HCT116 (cell line): ENCODE results near the gene FOXF2. TPM values are rescaled to one million over a fixed set of nuclear protein-coding genes. Genes with fewer than 3 reads are reported as not detected.

Experiments
- ATAC-seq: fragments of 200-7000 bp; cut with Tn5 transposase; 2 replicates; pipeline ENCODE4 v1.9.1; 2020; ENCODE audit warnings: mild to moderate bottlenecking, moderate library complexity
- BruUV-seq: library from RNA; stranded (reverse); fragments of 400-500 nt; replicated peaks from 2 replicates; lab custom pipeline; 2021; lab: Mats Ljungman, UMichigan
- CTCF ChIA-PET: fragments of 300-600 bp; sonication (Branson Sonifier 250); formaldehyde crosslinking; loops from one replicate; lab custom pipeline; 2021; ENCODE audit warnings: antibody characterized with exemption; lab: Charles Lee
- POLR2A ChIA-PET: fragments of 300-600, 350-600 bp; sonication (Branson Sonifier 250); formaldehyde crosslinking; loops from one replicate; lab custom pipeline; 2021; ENCODE audit warnings: antibody characterized with exemption; lab: Charles Lee
- RAD21 ChIA-PET, 2 experiments: fragments of 300-600 bp; sonication (Branson Sonifier 250); formaldehyde crosslinking; loops; one replicate each; lab custom pipeline; 2023; ENCODE audit warnings: low total read pairs in 2 of 2; ENCODE audit not compliant: uncharacterized antibody in 2 of 2, unreplicated experiment in 2 of 2, low non-redundant PET in 1 of 2; lab: Charles Lee
- DNase-seq: peaks from one replicate; pipeline ENCODE4 v3.0.0-alpha.2; 2010; ENCODE audit warnings: low read depth, low spot score
- H2AFZ ChIP-seq: fragments of 200-600 bp; shearing (Covaris generic), sonication (generic); 2 replicates; pipeline ENCODE4 v1.6.1; 2017; ENCODE audit warnings: low read depth, mixed run types, mixed read lengths, antibody characterized with exemption, low read length; ENCODE audit not compliant: poor library complexity, severe bottlenecking
- H3K27ac ChIP-seq: 2 replicates; pipeline ENCODE4 v1.5.1; 2012; ENCODE audit warnings: low read depth, low read length
- H3K27me3 ChIP-seq: fragments of 200-600 bp; sonication (generic); 2 replicates; pipeline ENCODE4 v1.6.1; 2016; ENCODE audit warnings: mixed run types, low read length, mixed read lengths; ENCODE audit not compliant: insufficient read depth
- H3K36me3 ChIP-seq, 2 experiments: fragments of 200-500 bp in 1 of 2; fragments of 200-600 bp in 1 of 2; sonication (Bioruptor generic) in 1 of 2; sonication (generic) in 1 of 2; 2 replicates each; pipeline versions ENCODE4 v1.5.1 to v1.6.1; 2014 to 2016; ENCODE audit warnings: low read length in 2 of 2, inconsistent platforms in 1 of 2, mixed read lengths in 1 of 2, mixed run types in 1 of 2; ENCODE audit not compliant: insufficient read depth in 2 of 2, control insufficient read depth in 1 of 2
- H3K4me1 ChIP-seq, 2 experiments: fragments of 200-600 bp in 1 of 2; sonication (generic) in 1 of 2; 2 replicates each; pipeline versions ENCODE4 v1.5.1 to v1.6.1; 2012 to 2017; ENCODE audit warnings: low read length in 2 of 2, inconsistent platforms in 1 of 2, mild to moderate bottlenecking in 1 of 2, mixed read lengths in 1 of 2, mixed run types in 1 of 2, moderate library complexity in 1 of 2; ENCODE audit not compliant: insufficient read depth in 2 of 2, control insufficient read depth in 1 of 2
- H3K4me2 ChIP-seq: fragments of 200-600 bp; sonication (generic); 2 replicates; pipeline ENCODE4 v1.6.1; 2017; ENCODE audit warnings: mixed run types, low read length, mixed read lengths
- H3K4me3 ChIP-seq, 2 experiments: fragments of 200-600 bp in 1 of 2; sonication (generic) in 1 of 2; replicated peaks in 1 of 2; 2 replicates each; pipeline ENCODE4 v1.5.1; 2011 to 2016; ENCODE audit warnings: low read length in 2 of 2, control low read depth in 1 of 2, low read depth in 1 of 2, mild to moderate bottlenecking in 1 of 2, mixed read lengths in 1 of 2, mixed run types in 1 of 2
- H3K79me2 ChIP-seq: fragments of 200-600 bp; sonication (generic); 2 replicates; pipeline ENCODE4 v1.6.1; 2017; ENCODE audit warnings: mild to moderate bottlenecking, mixed run types, low read length, moderate library complexity, mixed read lengths; ENCODE audit not compliant: insufficient read depth
- H3K9ac ChIP-seq: fragments of 200-600 bp; sonication (generic); 2 replicates; pipeline ENCODE4 v1.6.1; 2016; ENCODE audit warnings: low read length, mixed read lengths
- H3K9me2 ChIP-seq: fragments of 200-600 bp; sonication (generic), shearing (Covaris generic); 2 replicates; pipeline ENCODE4 v1.6.1; 2017; ENCODE audit warnings: mixed run types, mild to moderate bottlenecking, moderate library complexity; ENCODE audit not compliant: insufficient read depth
- H3K9me3 ChIP-seq, 2 experiments: fragments of 200-500 bp in 1 of 2; fragments of 200-600 bp in 1 of 2; sonication (Bioruptor generic) in 1 of 2; sonication (generic) in 1 of 2; 2 replicates each; pipeline ENCODE4 v1.6.1; 2014 to 2017; ENCODE audit warnings: low read length in 2 of 2, mixed read lengths in 2 of 2, inconsistent platforms in 1 of 2, low read depth in 1 of 2, mild to moderate bottlenecking in 1 of 2, mixed run types in 1 of 2, moderate library complexity in 1 of 2; ENCODE audit not compliant: control insufficient read depth in 1 of 2, insufficient read depth in 1 of 2
- H4K20me1 ChIP-seq: fragments of 200-600 bp; sonication (generic), shearing (Covaris generic); 2 replicates; pipeline ENCODE4 v1.6.1; 2017; ENCODE audit warnings: mixed run types, mild to moderate bottlenecking, moderate library complexity; ENCODE audit not compliant: insufficient read depth
- CBX3 ChIP-seq: IDR thresholded peaks from 2 replicates; pipeline ENCODE4 v1.6.1; 2012; ENCODE audit warnings: low read depth
- ELF1 ChIP-seq: IDR thresholded peaks from 2 replicates; pipeline ENCODE4 v1.6.1; 2012; ENCODE audit warnings: low read depth, borderline replicate concordance
- POLR2AphosphoS5 ChIP-seq: IDR thresholded peaks from 2 replicates; pipeline ENCODE4 v1.6.1; 2011; ENCODE audit warnings: mild to moderate bottlenecking, low read depth, low read length, moderate library complexity
- YY1 ChIP-seq: IDR thresholded peaks from 2 replicates; pipeline ENCODE4 v1.6.1; 2011; ENCODE audit warnings: low read length, low read depth, moderate library complexity, mild to moderate bottlenecking; ENCODE audit not compliant: insufficient replicate concordance; ENCODE audit errors: extremely low read depth
- ZFX ChIP-seq: fragments of 450-650 bp; IDR thresholded peaks from 2 replicates; pipeline ENCODE4 v1.6.1; 2017
- intact Hi-C: fragments of 100-400 bp; cut with micrococcal nuclease; formaldehyde crosslinking; loops from 2 replicates; pipeline ENCODE4 v1.10.0; 2022
- total RNA-seq: library from RNA; stranded (reverse); gene quantifications from one replicate; pipeline ENCODE4 v1.2.1, GENCODE V29; 2021; ENCODE audit not compliant: unreplicated experiment
- TF ChIP-seq, protein P1 (sequence below): IDR thresholded peaks from 2 replicates; pipeline ENCODE4 v1.6.1; 2011; ENCODE audit warnings: mild to moderate bottlenecking, low read length, moderate library complexity; ENCODE audit not compliant: insufficient replicate concordance; ENCODE audit errors: extremely low read depth

Gene FOXF2
- total RNA-seq, 1 experiment from 2014 or later, result not detected

DNA sequence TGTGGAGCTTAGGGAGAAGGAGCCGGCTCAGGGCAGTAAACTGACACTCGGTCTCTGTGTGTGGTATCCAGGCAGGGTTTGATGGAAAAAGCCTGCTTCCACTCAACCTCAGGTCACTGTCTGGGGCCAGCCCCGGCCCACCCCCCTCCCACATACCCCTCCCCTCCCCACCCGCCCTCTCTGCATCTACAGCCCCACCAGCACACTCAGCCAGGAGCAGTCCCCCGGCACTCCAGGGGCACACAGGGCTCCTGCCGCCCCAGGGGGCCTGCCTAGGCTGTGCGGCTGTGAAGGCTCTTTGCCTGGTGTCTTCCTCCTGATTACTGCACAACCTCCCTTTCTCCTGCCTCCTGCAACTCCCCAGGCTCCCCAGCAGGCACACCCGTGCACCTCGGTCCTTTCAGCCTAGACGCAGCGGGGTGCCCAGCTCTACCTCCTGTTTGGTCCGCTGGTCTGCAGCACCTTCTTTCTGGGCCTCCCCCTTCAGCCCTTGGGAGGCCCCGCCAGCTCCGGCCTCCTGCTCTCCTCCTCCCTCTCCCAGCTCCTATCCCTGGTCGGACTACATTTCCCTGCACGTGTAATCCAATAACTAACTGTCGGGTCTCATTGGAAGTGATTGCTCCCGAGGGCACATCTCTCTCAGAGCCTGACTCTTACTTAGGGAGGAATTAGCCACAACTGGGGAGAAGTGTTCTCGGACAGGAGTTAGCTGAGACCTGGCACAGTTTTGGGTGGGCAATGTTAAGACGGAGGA is 1.3 kb upstream of the FOXF2 start:
- Histone ChIP-seq H3K4me2 (no peak overlapping the region), H3K4me3 (no peak overlapping the region)
- intact Hi-C loops, result no loop called here

More for the DNA sequence above, 1.3 kb upstream of the FOXF2 start:
- no peak overlapping the region for H3K9ac ChIP-seq
- no peaks in the 10 kb centered on the region for H3K36me3 ChIP-seq
- POLR2A ChIA-PET, result no interaction called here
- RAD21 ChIA-PET, result no interaction called here
- CTCF ChIA-PET, result interaction anchor here (1.1 kb wide), 1 partner anchor 795 kb away, joined by 3 read pairs; no protein-coding TSS in a partner anchor
- no peak for DNase-seq
- no peak overlapping the region for H3K27ac ChIP-seq
- H3K79me2 ChIP-seq, result no peaks in the 10 kb centered on the region
- no TSS peak for BruUV-seq
- no peaks in the 10 kb centered on the region for H3K4me1 ChIP-seq
- ATAC-seq, result peak; percentile 32; the same call in 1 of the 2 replicates
- TF ChIP-seq YY1 (no peak), POLR2AphosphoS5 (no peak), ELF1 (no peak), CBX3 (no peak), ZFX (no peak)
- TF ChIP-seq, protein P1, sequence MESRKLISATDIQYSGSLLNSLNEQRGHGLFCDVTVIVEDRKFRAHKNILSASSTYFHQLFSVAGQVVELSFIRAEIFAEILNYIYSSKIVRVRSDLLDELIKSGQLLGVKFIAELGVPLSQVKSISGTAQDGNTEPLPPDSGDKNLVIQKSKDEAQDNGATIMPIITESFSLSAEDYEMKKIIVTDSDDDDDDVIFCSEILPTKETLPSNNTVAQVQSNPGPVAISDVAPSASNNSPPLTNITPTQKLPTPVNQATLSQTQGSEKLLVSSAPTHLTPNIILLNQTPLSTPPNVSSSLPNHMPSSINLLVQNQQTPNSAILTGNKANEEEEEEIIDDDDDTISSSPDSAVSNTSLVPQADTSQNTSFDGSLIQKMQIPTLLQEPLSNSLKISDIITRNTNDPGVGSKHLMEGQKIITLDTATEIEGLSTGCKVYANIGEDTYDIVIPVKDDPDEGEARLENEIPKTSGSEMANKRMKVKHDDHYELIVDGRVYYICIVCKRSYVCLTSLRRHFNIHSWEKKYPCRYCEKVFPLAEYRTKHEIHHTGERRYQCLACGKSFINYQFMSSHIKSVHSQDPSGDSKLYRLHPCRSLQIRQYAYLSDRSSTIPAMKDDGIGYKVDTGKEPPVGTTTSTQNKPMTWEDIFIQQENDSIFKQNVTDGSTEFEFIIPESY, result no peak
- no peaks in the 10 kb centered on the region for H3K9me3 ChIP-seq
- H2AFZ ChIP-seq, result no peak overlapping the region
- no peaks in the 10 kb centered on the region for H4K20me1 ChIP-seq
- no peaks in the 10 kb centered on the region for H3K27me3 ChIP-seq
- H3K9me2 ChIP-seq, result no peaks in the 10 kb centered on the region
